Measurements from ENCODE around the gene TNFRSF14. TPM values are rescaled to one million over a fixed set of nuclear protein-coding genes. Genes with fewer than 3 reads are reported as not detected.

The TNFRSF14 gene
- total RNA-seq, 2 experiments from 2014 or later = 15.7 to 18.5 TPM

GRCh38 chr1:2528966-2529783 lies 27.0 kb upstream of the TNFRSF14 start:
- Histone ChIP-seq H3K4me2 (ENCODE audit: low read length) (no peak overlapping the region), H3K4me3 (ENCODE audit: low read depth, low read length, poor library complexity, severe bottlenecking) (no peak overlapping the region), H3K4me1 (ENCODE audit: insufficient read depth, low read length, poor library complexity, severe bottlenecking) (peaks cover 18% of the 10 kb centered on the region), H2AFZ (ENCODE audit: low read length) (no peak overlapping the region), H3K9me3 (ENCODE audit: low read length) (no peaks in the 10 kb centered on the region), H3K36me3 (ENCODE audit: insufficient read depth, low read length) (no peaks in the 10 kb centered on the region), H3K27ac (ENCODE audit: low read depth, low read length, poor library complexity, severe bottlenecking) (no peak overlapping the region), H3K79me2 (ENCODE audit: insufficient read depth, low read depth, low read length) (peaks cover 18% of the 10 kb centered on the region), H3K9me2 (ENCODE audit: insufficient read depth, low read length) (no peaks in the 10 kb centered on the region), H4K20me1 (ENCODE audit: insufficient read depth, low read length) (peaks cover 13% of the 10 kb centered on the region)
- TF ChIP-seq EZH2phosphoT487 (IDR thresholded peaks at IDR 0.05; ENCODE audit: borderline replicate concordance, low read depth, low read length) (no peak), CTCF (conservative IDR thresholded peaks at IDR 0.05; ENCODE audit: low read length) (no peak)
- BruUV-seq (replicated peaks) = no TSS peak
- no peak for DNase-seq (ENCODE audit: low spot score)
- intact Hi-C loops (cut with micrococcal nuclease; ENCODE audit: unreplicated experiment) = no loop called here
- ChIA-PET CTCF (ENCODE audit: unreplicated experiment) (no interaction called here), POLR2A (no interaction called here)

DNA sequence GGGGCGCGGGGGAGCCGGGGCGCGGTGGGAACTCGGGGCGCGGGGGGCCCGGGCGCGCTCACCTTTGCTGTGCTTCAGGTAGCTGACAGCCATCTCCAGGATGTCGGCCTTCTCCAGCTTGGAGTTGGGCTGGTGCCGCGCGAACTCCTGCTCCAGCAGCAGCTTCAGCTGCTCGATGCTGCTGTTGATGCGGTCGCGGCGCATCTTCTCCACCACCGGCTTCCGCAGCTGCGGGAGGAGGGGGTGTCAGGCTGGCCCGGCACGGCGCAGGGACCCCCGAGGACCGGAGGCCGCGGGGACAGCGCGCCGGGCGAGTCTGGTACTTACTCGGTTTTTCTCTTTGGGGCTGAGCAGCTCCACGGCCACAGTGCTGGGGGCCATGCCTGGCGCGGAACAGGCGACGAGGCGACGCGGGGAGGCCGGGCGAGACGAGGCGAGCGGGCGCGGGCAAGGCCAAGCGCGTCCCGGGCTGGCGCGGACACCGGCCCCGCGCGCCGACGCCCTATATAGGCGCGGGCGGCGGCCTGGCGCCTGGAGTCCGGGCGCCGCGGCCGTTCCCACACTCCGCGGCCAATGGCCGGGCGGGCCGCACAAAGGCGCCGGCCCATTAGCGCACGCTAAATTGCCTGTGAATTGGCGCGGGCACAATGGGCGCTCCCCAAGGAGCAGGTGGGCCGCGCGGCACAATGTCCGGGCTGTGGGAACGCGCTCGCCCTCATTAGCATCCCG lies 26.2 kb upstream of the TNFRSF14 start, which contains the start of gene HES5:
Gene HES5 (minus strand): TSS at position 480 of the 729 bp plus-strand sequence. CDS start 99 bp downstream, at position 381.
- ChIA-PET POLR2A (no interaction called here), CTCF (ENCODE audit: unreplicated experiment) (no interaction called here)
- TF ChIP-seq CTCF (conservative IDR thresholded peaks at IDR 0.05; ENCODE audit: low read length) = no peak
- TF ChIP-seq EZH2phosphoT487 (IDR thresholded peaks at IDR 0.05; ENCODE audit: borderline replicate concordance, low read depth, low read length) = no peak
- Histone ChIP-seq H2AFZ (ENCODE audit: low read length) (no peak within 1 kb of the TSS), H3K9me3 (ENCODE audit: low read length) (no peaks in the 10 kb centered on the region), H3K9me2 (ENCODE audit: insufficient read depth, low read length) (no peaks in the 10 kb centered on the region), H3K36me3 (ENCODE audit: insufficient read depth, low read length) (no peaks in the 10 kb centered on the region), H3K4me3 (ENCODE audit: low read depth, low read length, poor library complexity, severe bottlenecking) (no peak within 1 kb of the TSS), H4K20me1 (ENCODE audit: insufficient read depth, low read length) (peaks cover 8% of the 10 kb centered on the region), H3K79me2 (ENCODE audit: insufficient read depth, low read depth, low read length) (peaks cover 11% of the 10 kb centered on the region), H3K4me1 (ENCODE audit: insufficient read depth, low read length, poor library complexity, severe bottlenecking) (peaks cover 10% of the 10 kb centered on the region), H3K27ac (ENCODE audit: low read depth, low read length, poor library complexity, severe bottlenecking) (no peak within 1 kb of the TSS), H3K4me2 (ENCODE audit: low read length) (no peak within 1 kb of the TSS)
- intact Hi-C loops (cut with micrococcal nuclease; ENCODE audit: unreplicated experiment) = no loop called here
- no peak for DNase-seq (ENCODE audit: low spot score)
- BruUV-seq (replicated peaks) = no TSS peak
